Fibroblast of skin of left biceps (primary cell): ENCODE measurements around the gene SRPX2.

Source experiments
- DNase-seq, 2 experiments: peaks; one replicate each; pipeline ENCODE4 v3.0.0-alpha.2; 2013; ENCODE audit warnings: low read depth in 2 of 2

Gene SRPX2, protein sequence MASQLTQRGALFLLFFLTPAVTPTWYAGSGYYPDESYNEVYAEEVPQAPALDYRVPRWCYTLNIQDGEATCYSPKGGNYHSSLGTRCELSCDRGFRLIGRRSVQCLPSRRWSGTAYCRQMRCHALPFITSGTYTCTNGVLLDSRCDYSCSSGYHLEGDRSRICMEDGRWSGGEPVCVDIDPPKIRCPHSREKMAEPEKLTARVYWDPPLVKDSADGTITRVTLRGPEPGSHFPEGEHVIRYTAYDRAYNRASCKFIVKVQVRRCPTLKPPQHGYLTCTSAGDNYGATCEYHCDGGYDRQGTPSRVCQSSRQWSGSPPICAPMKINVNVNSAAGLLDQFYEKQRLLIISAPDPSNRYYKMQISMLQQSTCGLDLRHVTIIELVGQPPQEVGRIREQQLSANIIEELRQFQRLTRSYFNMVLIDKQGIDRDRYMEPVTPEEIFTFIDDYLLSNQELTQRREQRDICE

DNA sequence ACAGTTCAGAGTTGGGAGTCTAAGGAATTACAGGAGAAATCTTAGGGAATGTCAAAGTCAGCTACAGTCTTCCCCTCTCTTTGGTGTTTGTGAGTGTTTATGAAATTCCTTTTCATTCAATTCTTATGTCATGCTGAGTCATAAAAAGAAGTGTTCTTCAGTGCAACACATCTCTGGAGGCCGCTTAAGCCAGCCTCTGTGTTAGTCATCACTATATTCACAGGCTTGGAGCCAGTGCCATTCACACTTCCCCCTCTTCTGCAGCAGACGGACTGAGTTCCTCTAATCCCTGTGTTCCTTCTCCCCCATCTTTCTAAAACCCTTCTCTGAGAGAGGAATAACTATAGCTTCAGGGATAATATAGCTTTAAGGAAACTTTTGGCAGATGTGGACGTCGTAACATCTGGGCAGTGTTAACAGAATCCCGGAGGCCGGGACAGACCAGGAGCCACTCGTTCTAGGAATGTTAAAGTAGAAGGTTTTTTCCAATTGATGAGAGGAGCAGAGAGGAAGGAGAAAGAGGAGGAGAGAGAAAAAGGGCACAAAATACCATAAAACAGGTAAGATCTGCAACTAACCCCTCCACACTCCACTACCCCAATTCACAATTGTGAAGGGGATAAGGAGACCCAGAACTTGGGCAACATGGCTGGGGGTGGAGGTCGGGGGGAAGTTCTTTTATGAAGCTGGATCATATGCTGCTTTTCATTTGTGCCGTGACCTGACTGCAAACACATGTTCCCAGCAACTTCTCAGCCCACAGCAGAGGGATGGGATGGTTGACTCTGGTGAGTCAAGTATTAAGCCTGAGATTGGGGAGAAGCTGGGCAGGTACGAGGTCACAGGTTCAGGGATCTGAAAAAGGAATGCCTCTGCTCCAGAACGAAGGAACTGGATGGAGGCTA lies at the start of gene SRPX2:
TSS of gene SRPX2 (plus strand) at position 244 of the 905 bp plus-strand sequence. CDS start 2,124 bp downstream, outside the sequence.
- DNase-seq: peak; percentile 71 to 76

DNA sequence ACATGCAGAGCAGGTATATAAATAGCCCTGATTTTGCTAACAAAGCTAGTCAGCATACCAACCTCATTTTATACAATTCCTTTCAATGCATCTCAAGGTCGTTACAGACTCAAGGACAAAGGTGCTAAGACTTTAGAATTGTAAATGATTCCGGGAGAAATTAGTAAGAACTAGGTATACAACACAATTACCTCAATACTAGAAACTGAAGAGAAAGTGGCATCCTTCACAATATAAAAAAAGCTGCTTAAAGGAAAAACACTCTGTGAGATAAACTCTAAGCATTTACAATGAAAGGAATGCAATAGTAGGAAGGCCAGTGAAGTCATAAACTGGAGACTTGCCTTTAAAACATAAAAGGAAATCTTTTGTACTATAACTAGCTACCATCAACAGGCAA lies 47.4 kb upstream of the SRPX2 start:
- DNase-seq: no peak

DNA sequence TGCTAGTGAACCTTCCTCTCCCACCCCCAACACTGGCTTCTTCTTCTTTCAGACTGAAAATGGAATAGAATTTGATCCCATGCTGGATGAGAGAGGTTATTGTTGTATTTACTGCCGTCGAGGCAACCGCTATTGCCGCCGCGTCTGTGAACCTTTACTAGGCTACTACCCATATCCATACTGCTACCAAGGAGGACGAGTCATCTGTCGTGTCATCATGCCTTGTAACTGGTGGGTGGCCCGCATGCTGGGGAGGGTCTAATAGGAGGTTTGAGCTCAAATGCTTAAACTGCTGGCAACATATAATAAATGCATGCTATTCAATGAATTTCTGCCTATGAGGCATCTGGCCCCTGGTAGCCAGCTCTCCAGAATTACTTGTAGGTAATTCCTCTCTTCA lies 44.5 kb upstream of the SRPX2 start:
- no peak for DNase-seq

DNA sequence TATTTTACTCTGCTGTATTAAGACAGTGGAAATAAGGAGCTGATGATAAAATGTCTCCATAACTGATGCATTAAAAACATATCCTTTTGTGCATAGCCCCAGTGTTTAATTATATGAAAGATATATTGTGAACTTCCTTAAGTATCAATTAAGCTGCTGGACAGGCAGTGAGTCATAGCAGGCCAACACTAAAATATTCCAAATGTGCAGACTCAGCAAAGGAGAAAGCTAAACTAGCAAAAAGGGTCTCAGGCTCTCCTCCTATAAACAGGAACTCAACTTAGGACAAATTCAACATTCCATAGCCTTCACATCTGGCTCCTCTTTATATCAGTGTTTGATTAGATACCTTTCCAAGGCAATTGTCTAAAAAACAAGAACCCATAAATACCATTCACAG lies 43.7 kb upstream of the SRPX2 start:
- DNase-seq: no peak

DNA sequence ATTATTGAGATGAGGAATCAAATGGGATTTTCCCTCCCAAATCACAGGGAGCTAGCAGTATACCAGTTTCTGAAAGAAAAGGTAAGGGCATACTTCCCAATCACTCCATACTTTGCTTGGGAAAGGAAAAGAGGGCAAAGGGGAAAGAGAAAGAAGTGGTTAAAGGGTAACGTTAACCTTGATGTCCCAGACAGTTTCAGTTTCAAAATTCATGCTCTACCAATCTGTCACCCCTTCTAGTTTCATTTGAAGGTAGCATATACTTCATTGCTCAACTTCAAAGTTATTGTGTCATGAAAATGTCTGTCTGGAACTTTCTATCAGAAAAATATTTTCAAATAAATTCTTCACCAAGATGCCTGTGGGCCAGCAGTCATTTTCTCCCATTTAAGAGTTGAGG lies 43.2 kb upstream of the SRPX2 start:
- no peak for DNase-seq

DNA sequence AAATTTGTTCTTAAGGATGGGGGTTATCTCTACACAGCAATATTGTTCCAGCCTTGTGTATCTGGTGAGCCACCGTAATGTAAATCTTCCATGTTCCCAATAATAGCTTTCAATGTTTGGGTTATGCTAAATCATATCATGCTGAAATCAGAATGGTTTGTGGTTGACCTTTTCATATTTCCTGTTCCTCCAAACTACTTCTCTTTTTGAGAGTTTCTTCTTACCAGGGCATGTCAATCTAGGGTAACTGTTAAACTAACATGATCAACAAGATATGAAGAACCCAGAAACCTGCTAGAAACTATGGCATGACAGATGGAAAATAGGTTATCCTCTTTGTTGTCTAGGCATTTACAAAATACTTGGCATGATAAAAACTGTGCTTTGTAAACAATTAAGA lies 37.2 kb upstream of the SRPX2 start:
- DNase-seq: no peak

DNA sequence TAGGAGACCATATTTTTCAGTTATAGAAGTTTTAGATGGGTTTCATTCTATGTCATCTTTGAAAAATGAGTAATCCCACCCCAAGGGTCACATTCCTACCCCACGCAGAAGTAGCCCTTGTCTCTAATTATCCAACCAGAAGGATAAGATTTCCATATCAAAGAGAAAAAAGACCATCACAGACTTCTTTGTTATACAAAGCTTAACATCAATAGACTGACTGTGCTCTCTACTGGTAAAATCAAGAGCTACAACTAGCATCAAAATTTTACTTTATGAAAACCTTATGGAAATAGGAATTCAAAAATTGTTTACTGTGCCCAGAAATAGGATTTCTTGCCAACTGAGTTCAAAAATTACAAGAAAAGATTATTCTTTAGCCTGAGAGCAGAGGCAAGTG lies 34.4 kb upstream of the SRPX2 start:
- DNase-seq: no peak

DNA sequence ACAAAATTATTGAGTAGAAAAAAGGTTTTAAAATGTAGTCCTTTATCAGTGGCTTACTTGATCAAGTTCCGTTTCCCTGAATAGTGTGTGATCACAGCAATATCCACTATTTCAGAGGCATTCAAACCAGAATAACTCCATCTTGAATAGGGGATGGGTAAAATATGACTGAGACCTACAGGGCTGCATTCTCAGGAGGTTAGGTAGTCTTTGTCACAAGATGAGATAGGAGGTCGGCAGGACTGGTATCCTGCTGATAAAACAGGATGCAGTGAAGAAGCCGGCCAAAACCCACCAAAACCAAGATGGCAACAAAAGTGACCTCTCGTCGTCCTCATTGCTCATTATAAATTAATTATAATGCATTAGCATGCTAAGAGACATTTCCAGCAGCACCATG lies 32.0 kb upstream of the SRPX2 start:
- DNase-seq: no peak

DNA sequence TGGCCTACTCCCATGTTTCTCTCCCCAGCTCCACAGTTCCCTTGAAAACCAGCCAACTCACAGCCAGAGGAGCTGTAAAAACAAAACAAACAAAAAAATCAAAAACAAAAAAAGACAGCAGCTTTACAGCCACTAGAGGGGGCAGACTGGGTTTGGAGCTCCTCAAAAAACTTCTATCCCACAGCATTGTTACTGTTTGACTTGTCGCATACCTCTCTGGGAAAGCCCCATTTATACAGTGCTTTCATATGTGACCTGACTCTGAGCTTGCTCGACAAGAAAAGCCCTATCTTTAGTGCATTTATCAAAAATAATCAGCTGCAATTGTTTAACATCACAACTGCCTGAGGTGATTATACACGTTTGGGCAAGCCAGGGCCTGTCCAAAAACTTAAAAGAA lies 29.0 kb upstream of the SRPX2 start:
- DNase-seq: peak in 1 of 2 experiments; percentile 30

DNA sequence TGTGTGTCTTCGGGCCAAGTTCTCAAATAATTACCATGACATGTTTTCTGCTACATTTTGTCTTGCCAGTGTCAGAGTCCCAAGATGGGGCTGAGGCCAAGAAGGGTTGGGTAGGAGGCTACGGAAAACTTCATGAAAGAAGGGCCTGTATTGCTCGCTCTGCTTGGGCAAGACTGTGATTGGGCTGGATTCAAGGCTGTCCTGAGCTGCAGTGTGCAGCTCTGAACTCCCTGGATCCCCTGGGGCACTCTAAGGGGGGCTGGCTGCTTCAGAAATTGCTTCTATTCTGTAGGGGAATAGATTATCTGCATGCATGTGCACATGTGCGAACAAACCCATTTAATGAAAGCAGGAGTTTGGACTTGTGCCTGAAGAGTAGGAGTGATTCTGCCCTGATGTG lies 21.0 kb upstream of the SRPX2 start:
- no peak for DNase-seq

DNA sequence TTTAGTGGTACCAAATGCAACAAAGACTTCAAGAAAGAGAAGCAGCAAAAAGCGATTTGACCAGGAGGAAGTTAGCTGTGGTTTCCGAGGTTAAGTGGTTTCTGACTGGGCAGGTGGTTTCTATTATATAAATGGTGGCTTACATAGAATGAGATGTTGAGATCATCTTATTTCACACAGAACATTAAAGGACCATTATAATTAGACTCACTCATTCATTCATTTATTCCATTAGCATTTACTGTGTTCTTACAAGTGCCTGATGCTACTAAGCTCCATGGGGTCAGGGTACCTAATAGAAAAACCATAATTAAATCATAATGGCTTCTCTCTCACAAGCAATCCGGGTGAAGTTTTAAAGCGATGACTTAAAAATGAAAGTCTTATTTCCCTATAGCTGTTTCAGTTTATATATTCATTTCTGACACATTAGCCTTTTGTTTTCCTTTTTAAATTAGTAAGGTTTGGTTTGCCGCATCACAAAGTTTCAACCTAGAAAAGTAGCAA lies 18.0 kb upstream of the SRPX2 start:
- DNase-seq: no peak

DNA sequence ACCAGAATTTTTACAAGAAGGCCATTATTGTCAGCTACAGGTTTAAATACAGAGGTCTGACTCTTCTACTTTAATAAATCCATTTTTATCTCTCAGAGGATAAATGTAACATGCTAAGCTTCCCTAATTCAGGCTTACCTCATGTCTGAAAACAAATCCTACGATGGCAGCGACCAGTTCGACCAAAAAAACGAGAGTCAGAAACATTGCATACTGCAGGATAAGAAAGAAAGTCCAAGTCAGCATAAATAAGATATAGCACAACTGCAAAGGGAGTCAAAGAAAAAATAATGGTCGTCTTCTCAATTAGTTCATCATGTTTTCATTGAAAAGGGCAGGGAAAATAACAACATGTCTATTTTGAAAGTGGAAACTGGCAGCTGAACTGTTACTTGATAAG lies 9.0 kb upstream of the SRPX2 start:
- no peak for DNase-seq

DNA sequence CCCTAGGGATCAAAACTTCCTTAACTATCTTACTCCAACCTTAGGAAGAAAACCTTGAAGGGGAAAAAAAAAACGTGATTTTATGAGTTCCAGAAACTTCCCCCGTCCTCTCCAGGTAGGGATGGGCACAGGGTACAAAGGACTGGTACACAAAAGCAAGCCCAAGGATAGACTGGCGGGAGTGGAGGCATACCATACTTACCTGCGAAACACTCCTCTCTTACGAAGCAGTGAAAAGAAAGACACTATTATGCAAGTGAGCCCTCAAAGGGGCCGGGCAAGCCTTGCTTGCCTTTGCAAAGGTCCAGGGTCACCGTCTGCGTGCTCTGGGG lies 8.0 kb upstream of the SRPX2 start:
- DNase-seq: no peak

DNA sequence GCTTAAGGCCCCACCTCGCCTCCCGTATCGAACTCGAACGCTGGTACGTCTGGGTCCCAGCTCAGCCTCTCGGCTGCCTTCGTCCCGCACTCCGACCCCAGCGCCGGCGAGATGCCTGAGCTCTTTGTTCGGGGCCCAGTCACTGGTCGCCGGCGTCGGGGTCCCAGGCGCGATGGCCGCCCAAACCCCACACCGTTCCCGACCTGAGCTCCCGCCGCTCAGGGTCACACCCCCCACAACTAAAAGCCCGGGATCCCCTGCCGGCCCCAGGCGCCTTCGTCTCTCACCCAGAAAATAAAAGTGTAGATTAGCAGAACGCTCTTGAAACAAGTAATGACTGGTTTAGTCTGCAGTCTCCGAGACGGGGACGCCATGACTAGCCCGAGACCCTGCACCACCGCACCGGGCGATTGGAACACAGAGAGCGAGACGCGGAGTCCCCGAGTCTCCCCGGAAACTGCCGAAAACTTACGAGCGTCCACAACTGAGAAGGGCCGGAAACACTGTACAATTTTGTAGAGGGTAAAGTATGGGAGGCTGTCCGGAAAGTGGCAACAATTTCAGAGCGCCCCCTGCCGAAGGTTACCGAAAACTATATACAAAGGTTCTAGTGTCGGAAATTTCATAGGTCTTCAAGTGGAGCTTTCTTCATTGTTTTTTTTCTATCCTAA lies 7.5 kb upstream of the SRPX2 start, which contains the start of gene TSPAN6:
TSS of gene TSPAN6 (minus strand) at position 486 of the 671 bp plus-strand sequence. CDS start at position 374, 112 bp downstream.
- peak; percentile 77 to 82 for DNase-seq

DNA sequence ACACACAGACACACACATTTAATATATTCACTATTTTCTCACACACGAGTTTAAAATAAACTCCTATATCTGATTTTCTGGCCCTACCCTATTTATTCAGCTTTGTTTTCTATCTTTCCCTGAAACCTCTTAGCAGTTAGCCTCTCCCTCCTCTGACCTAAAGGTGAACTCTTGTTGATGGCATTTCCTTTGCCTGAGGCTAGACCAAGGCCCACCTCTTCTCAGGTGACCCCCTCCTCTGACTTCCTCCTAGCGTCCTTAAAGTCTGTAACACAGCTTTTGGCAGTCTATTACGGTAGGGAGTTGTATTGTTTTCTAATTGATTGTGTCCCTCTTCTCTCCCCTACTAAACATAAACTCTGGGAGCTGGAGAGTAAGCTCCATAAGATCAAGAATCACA lies 1.7 kb upstream of the SRPX2 start:
- DNase-seq: no peak

DNA sequence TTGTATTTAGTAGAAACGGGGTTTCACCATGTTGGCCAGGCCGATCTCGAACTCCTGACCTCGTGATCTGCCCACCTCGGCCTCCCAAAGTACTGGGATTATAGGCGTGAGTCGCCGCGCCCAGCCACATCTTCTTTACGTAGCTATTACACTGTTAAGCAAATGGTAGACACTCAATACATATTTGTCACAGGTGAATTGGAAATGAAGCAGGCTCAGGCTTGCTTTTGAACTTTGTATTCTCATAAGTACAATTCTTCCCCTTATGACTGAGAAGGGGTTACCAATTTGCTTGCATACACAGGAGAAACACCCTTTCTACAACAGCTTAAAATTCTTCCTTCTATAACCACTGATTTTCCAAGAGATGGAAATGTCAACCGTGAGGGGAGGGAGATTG lies 787 bp upstream of the SRPX2 start:
- no peak for DNase-seq

DNA sequence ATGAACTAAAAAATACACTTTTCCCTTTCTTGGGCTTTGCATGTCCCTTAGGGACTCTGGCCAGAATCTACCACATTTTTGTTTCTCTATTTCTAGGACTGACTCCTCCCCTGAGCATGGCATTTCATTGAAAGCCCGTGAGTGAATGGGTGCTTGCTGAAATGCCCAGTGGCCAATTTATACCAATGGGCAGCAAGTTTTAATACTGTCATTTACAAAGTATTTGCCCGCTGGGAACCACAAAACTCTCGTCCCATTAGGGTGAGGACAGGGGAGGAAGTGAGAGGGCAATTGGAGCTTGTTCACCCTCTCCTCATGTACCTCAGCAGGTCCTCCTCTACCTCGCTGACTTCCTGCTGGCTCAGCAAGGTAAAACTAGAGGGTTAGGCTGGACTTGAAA lies 1.1 kb downstream of the SRPX2 start:
- DNase-seq: no peak

DNA sequence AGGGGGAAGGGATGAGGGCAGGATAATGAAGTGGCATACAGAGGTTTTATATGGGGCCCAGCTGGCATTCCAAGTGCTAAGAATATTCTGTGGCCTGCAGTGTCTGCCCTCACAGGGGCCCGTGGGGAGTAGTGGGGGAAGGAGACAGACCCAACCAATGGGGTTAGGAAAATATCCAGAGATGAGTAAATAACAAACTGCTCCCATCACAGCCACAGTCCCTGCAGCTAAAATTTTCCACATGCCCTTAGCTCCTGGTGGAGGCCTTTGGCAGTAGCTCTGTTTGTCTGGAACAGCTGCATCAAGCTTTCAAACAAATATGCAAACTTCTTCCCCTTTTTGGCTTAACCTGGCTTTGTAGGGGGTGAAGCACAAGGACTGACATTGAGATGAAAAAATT lies 3.1 kb downstream of the SRPX2 start:
- DNase-seq: no peak

DNA sequence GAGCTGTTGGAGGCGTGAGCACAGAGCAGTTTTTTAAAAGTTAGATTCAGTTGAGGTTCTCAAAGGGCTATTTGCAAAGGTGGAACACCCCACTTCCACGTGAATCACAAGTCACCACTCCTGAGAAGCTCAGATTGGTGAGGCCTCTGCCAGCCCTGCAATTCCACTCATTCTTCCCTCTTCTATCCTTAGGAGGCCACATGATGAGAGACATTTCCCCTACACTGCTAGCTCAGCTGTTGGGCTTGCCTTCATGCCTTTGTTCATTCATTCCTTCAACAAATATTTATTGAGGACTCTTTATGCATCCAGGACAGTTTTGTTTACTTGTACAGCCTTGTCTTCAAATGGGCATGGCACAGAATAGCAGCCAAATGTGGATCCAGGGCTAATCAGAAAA lies 3.7 kb downstream of the SRPX2 start:
- no peak for DNase-seq

DNA sequence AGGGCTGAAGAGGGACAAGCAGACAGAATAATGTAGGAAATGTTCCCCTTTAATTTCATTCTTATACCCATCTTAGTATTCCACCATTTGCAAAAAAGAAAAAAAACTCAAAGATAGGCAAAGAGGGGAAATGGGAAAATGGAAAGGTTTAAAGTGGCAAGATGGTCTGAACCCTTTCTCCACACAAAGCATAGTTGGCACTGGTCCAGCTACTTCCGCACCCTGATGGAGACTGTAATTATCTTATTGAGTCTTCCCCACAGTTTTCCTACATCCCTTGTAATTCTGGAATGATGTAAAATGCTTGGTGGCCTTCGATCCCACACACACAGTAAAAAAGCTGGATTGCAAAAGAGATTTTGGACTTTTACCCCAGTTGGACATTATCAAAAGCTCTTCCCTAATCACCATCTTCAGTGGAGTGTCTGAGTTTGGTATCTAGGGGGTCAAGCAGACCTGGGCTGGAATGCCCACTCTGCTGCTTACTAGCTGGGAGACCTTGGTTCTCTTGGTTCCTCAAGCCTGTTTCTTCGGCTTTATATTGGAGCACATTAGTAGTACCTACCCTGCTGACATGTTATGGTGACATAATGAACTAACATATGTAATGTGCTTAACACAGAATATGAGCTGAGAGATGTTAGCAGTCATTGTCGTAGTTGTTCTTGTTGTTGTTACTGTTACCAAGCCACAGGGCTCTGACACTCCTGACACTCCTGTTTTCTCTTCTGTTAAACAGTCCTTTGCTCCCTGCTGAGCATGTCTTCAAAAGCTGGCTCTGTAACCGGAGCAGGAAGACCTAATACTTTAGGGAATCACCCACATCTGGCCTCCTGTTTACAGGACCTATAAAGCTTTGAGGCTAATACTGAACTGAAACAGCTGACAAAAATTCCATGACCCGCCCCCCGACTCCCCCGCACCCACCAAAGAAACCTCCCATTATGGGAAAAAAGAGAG lies 4.7 kb downstream of the SRPX2 start:
- peak; percentile 53 to 61 for DNase-seq
